ENCODE data around the gene HECW1. TPM values are rescaled to one million over a fixed set of nuclear protein-coding genes. Genes with fewer than 3 reads are reported as not detected.

Gene HECW1
- total RNA-seq, 3 donors from 2014 or later, result 0.76 to 1.6 (median 1.2) TPM

GRCh38 chr7:43392638-43393330 is 280.3 kb downstream of the HECW1 start:
- intact Hi-C loops (cut with DNase I, micrococcal nuclease), result no loop called here
- Histone ChIP-seq H3K9me3 (no peaks in the 10 kb centered on the region), H3K4me3 (no peak overlapping the region), H3K36me3 (ENCODE audit: low read depth) (no peaks in the 10 kb centered on the region), H3K4me1 (ENCODE audit: low read depth) (no peaks in the 10 kb centered on the region)
- DNase-seq (no peak), ATAC-seq (no peak)
- TF ChIP-seq, protein P1, sequence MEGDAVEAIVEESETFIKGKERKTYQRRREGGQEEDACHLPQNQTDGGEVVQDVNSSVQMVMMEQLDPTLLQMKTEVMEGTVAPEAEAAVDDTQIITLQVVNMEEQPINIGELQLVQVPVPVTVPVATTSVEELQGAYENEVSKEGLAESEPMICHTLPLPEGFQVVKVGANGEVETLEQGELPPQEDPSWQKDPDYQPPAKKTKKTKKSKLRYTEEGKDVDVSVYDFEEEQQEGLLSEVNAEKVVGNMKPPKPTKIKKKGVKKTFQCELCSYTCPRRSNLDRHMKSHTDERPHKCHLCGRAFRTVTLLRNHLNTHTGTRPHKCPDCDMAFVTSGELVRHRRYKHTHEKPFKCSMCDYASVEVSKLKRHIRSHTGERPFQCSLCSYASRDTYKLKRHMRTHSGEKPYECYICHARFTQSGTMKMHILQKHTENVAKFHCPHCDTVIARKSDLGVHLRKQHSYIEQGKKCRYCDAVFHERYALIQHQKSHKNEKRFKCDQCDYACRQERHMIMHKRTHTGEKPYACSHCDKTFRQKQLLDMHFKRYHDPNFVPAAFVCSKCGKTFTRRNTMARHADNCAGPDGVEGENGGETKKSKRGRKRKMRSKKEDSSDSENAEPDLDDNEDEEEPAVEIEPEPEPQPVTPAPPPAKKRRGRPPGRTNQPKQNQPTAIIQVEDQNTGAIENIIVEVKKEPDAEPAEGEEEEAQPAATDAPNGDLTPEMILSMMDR (IDR thresholded peaks at IDR 0.05), result no peak

DNA sequence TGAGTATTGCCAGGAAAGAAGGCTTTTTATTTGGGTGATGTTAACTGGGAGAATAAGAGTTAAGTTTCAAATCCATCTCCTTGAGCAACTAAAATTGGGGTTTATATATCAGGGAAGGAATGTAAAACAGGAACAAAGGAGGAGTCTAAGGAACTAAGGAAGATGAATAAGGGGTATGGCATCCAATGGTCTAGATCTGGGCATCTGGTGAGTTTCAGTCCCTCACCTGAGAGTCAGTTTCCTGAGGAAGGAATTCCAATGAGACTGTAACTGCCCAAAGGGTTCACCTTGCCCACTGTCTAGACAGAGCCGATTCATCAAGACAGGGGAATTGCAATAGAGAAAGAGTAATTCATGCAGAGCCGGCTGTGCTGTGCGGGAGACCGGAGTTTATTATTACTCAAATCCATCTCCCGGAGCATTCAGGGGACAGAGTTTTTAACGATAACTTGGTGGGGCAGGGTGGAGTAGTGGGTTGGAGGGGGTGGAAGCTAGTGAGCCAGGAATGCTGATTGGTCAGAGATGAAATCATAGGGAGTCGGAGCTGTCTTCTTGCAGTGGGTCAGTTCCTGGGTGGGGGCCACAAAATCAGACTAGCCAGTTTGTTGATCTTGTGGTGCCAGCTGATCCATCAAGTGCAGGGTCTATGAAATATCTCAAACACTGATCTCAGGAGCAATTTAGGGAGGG is 282.1 kb downstream of the HECW1 start:
- no peaks in the 10 kb centered on the region for H3K9me3 ChIP-seq
- H3K36me3 ChIP-seq (ENCODE audit: low read depth), result no peaks in the 10 kb centered on the region
- H3K4me3 ChIP-seq, result no peak overlapping the region
- intact Hi-C loops (cut with DNase I, micrococcal nuclease), result no loop called here
- DNase-seq (no peak), ATAC-seq (no peak)
- TF ChIP-seq, protein P1 (IDR thresholded peaks at IDR 0.05), result no peak
- H3K4me1 ChIP-seq (ENCODE audit: low read depth), result no peaks in the 10 kb centered on the region

GRCh38 chr7:43395351-43395750 is 282.9 kb downstream of the HECW1 start:
- TF ChIP-seq, protein P1 (IDR thresholded peaks at IDR 0.05), result no peak
- intact Hi-C loops (cut with DNase I, micrococcal nuclease), result no loop called here
- no peak for DNase-seq
- Histone ChIP-seq H3K4me1 (ENCODE audit: low read depth) (no peaks in the 10 kb centered on the region), H3K9me3 (no peaks in the 10 kb centered on the region), H3K4me3 (no peak overlapping the region), H3K36me3 (ENCODE audit: low read depth) (no peaks in the 10 kb centered on the region)
- no peak for ATAC-seq

- DNase-seq (no peak), ATAC-seq (no peak)
- Histone ChIP-seq H3K4me3 (no peak overlapping the region), H3K36me3 (ENCODE audit: low read depth) (no peaks in the 10 kb centered on the region), H3K4me1 (ENCODE audit: low read depth) (no peaks in the 10 kb centered on the region), H3K9me3 (no peaks in the 10 kb centered on the region)
- TF ChIP-seq, protein P1 (IDR thresholded peaks at IDR 0.05), result no peak
- intact Hi-C loops (cut with DNase I, micrococcal nuclease), result no loop called here
These were observed 283.8 kb downstream of the HECW1 start for GRCh38 chr7:43396187-43396740.

GRCh38 chr7:43398831-43399230 is 286.4 kb downstream of the HECW1 start:
- DNase-seq (no peak), ATAC-seq (no peak)
- H3K36me3 ChIP-seq (ENCODE audit: low read depth), result no peaks in the 10 kb centered on the region
- no peaks in the 10 kb centered on the region for H3K9me3 ChIP-seq
- intact Hi-C loops (cut with DNase I, micrococcal nuclease), result no loop called here
- no peaks in the 10 kb centered on the region for H3K4me1 ChIP-seq (ENCODE audit: low read depth)
- no peak overlapping the region for H3K4me3 ChIP-seq
- TF ChIP-seq, protein P1 (IDR thresholded peaks at IDR 0.05), result no peak
